IMR-90 (cell line): Measurements from ENCODE around the gene RRP9.

Experiments used
- CEBPB ChIP-seq: IDR thresholded peaks from 2 replicates; pipeline ENCODE4 v1.6.1; 2012; ENCODE audit warnings: low read depth, low read length, improper control_type of control experiment
- CTCF ChIP-seq: conservative IDR thresholded peaks from 2 replicates; pipeline ENCODE4 v1.5.1; 2012; ENCODE audit warnings: mild to moderate bottlenecking, low read depth, low read length, improper control_type of control experiment
- ELK1 ChIP-seq: fragments of 150-350 bp; IDR thresholded peaks from 2 replicates; pipeline ENCODE4 v1.6.1; 2016; ENCODE audit warnings: low read depth, mild to moderate bottlenecking, low read length, moderate library complexity, borderline replicate concordance
- FOS ChIP-seq: fragments of 150-350 bp; IDR thresholded peaks from 2 replicates; pipeline ENCODE4 v1.6.1; 2016; ENCODE audit warnings: low read depth, low read length
- MAZ ChIP-seq: IDR thresholded peaks from 2 replicates; pipeline ENCODE4 v1.6.1; 2012; ENCODE audit warnings: low read depth, mild to moderate bottlenecking, low read length, improper control_type of control experiment, moderate library complexity, borderline replicate concordance
- MXI1 ChIP-seq: IDR thresholded peaks from 2 replicates; pipeline ENCODE4 v1.6.1; 2012; ENCODE audit warnings: low read depth, mild to moderate bottlenecking, low read length, moderate library complexity, borderline replicate concordance
- POLR2A ChIP-seq: IDR thresholded peaks from 2 replicates; pipeline ENCODE4 v1.6.1; 2012; ENCODE audit warnings: mild to moderate bottlenecking, low read depth, low read length
- RAD21 ChIP-seq: IDR thresholded peaks from 2 replicates; pipeline ENCODE4 v1.6.1; 2012; ENCODE audit warnings: low read length, improper control_type of control experiment
- RCOR1 ChIP-seq: IDR thresholded peaks from 2 replicates; pipeline ENCODE4 v1.6.1; 2012; ENCODE audit warnings: mild to moderate bottlenecking, low read length, improper control_type of control experiment; ENCODE audit not compliant: insufficient replicate concordance
- RFX5 ChIP-seq: IDR thresholded peaks from 2 replicates; pipeline ENCODE4 v1.8.0; 2012; ENCODE audit warnings: low read depth, mild to moderate bottlenecking, low read length, moderate library complexity
- SMC3 ChIP-seq: fragments of 150-350 bp; IDR thresholded peaks from 2 replicates; pipeline ENCODE4 v1.6.1; 2016; ENCODE audit warnings: low read depth, mild to moderate bottlenecking, antibody characterized with exemption, low read length, moderate library complexity
- USF2 ChIP-seq: fragments of 150-350 bp; IDR thresholded peaks from 2 replicates; pipeline ENCODE4 v1.6.1; 2017; ENCODE audit warnings: mild to moderate bottlenecking, antibody characterized with exemption, low read length, low read depth

- no peak for TF ChIP-seq CTCF
- no peak for TF ChIP-seq USF2
- TF ChIP-seq POLR2A: no peak
- TF ChIP-seq RAD21: no peak
- TF ChIP-seq MAZ: no peak
- no peak for TF ChIP-seq ELK1
- no peak for TF ChIP-seq FOS
- no peak for TF ChIP-seq MXI1
- no peak for TF ChIP-seq RFX5
- TF ChIP-seq SMC3: no peak
- TF ChIP-seq CEBPB: no peak
- TF ChIP-seq RCOR1: no peak
These were observed 11.3 kb downstream of the RRP9 start for GRCh38 chr3:51930439-51930838.
